ENCODE results near the gene FAM153A. TPM values are rescaled to one million over a fixed set of nuclear protein-coding genes. Genes with fewer than 3 reads are reported as not detected.
A peak's percentile ranks its signal among the peaks of the same experiment; 100 is the strongest.
"Not testable (repeated sequence)": the region's sequence is repeated elsewhere in the genome, so short reads cannot be mapped to it uniquely, and the experiment has no call there.

The FAM153A gene
- total RNA-seq, 2 experiments from 2014 or later = 1.5 to 4.7 TPM

- H3K4me3 ChIP-seq (ENCODE audit: low read depth, low read length, poor library complexity, severe bottlenecking); DNase-seq (ENCODE audit: low spot score); H3K79me2 ChIP-seq (ENCODE audit: insufficient read depth, low read depth, low read length); H3K36me3 ChIP-seq (ENCODE audit: insufficient read depth, low read length); H3K27ac ChIP-seq (ENCODE audit: low read depth, low read length, poor library complexity, severe bottlenecking); BruUV-seq (replicated peaks); intact Hi-C loops (cut with micrococcal nuclease; ENCODE audit: unreplicated experiment); H4K20me1 ChIP-seq (ENCODE audit: insufficient read depth, low read length); CTCF ChIA-PET (ENCODE audit: unreplicated experiment); H2AFZ ChIP-seq (ENCODE audit: low read length); H3K4me2 ChIP-seq (ENCODE audit: low read length); H3K4me1 ChIP-seq (ENCODE audit: insufficient read depth, low read length, poor library complexity, severe bottlenecking); H3K9me2 ChIP-seq (ENCODE audit: insufficient read depth, low read length); POLR2A ChIA-PET; H3K9me3 ChIP-seq (ENCODE audit: low read length): not testable (repeated sequence)
These were observed 18.8 kb downstream of the FAM153A start for GRCh38 chr5:177763737-177764508.

- H3K79me2 ChIP-seq (ENCODE audit: insufficient read depth, low read depth, low read length); intact Hi-C loops (cut with micrococcal nuclease; ENCODE audit: unreplicated experiment); POLR2A ChIA-PET; DNase-seq (ENCODE audit: low spot score); H3K9me2 ChIP-seq (ENCODE audit: insufficient read depth, low read length); H3K36me3 ChIP-seq (ENCODE audit: insufficient read depth, low read length); H2AFZ ChIP-seq (ENCODE audit: low read length); H3K4me3 ChIP-seq (ENCODE audit: low read depth, low read length, poor library complexity, severe bottlenecking); H3K4me2 ChIP-seq (ENCODE audit: low read length); BruUV-seq (replicated peaks); H3K4me1 ChIP-seq (ENCODE audit: insufficient read depth, low read length, poor library complexity, severe bottlenecking); H3K27ac ChIP-seq (ENCODE audit: low read depth, low read length, poor library complexity, severe bottlenecking); CTCF ChIA-PET (ENCODE audit: unreplicated experiment); H3K9me3 ChIP-seq (ENCODE audit: low read length); H4K20me1 ChIP-seq (ENCODE audit: insufficient read depth, low read length): not testable (repeated sequence)
These were observed 21.7 kb downstream of the FAM153A start for GRCh38 chr5:177760954-177761353.

GRCh38 chr5:177747354-177747753 lies 35.3 kb downstream of the FAM153A start:
- H3K4me2 ChIP-seq (ENCODE audit: low read length); H3K79me2 ChIP-seq (ENCODE audit: insufficient read depth, low read depth, low read length); H3K4me1 ChIP-seq (ENCODE audit: insufficient read depth, low read length, poor library complexity, severe bottlenecking); H3K9me2 ChIP-seq (ENCODE audit: insufficient read depth, low read length); H4K20me1 ChIP-seq (ENCODE audit: insufficient read depth, low read length); CTCF ChIA-PET (ENCODE audit: unreplicated experiment); DNase-seq (ENCODE audit: low spot score); intact Hi-C loops (cut with micrococcal nuclease; ENCODE audit: unreplicated experiment); H2AFZ ChIP-seq (ENCODE audit: low read length); H3K36me3 ChIP-seq (ENCODE audit: insufficient read depth, low read length); BruUV-seq (replicated peaks); H3K27ac ChIP-seq (ENCODE audit: low read depth, low read length, poor library complexity, severe bottlenecking); H3K9me3 ChIP-seq (ENCODE audit: low read length); H3K4me3 ChIP-seq (ENCODE audit: low read depth, low read length, poor library complexity, severe bottlenecking); POLR2A ChIA-PET: not testable (repeated sequence)

GRCh38 chr5:177724858-177725257 lies 57.8 kb downstream of the FAM153A start:
- H3K27ac ChIP-seq (ENCODE audit: low read depth, low read length, poor library complexity, severe bottlenecking); H3K9me2 ChIP-seq (ENCODE audit: insufficient read depth, low read length); H3K79me2 ChIP-seq (ENCODE audit: insufficient read depth, low read depth, low read length); H4K20me1 ChIP-seq (ENCODE audit: insufficient read depth, low read length); H2AFZ ChIP-seq (ENCODE audit: low read length); CTCF ChIA-PET (ENCODE audit: unreplicated experiment); H3K9me3 ChIP-seq (ENCODE audit: low read length); DNase-seq (ENCODE audit: low spot score); H3K36me3 ChIP-seq (ENCODE audit: insufficient read depth, low read length); POLR2A ChIA-PET; H3K4me2 ChIP-seq (ENCODE audit: low read length); intact Hi-C loops (cut with micrococcal nuclease; ENCODE audit: unreplicated experiment); BruUV-seq (replicated peaks); H3K4me3 ChIP-seq (ENCODE audit: low read depth, low read length, poor library complexity, severe bottlenecking): not testable (repeated sequence)
- H3K4me1 ChIP-seq (ENCODE audit: insufficient read depth, low read length, poor library complexity, severe bottlenecking) = peaks cover 11% of the 10 kb centered on the region

GRCh38 chr5:177723831-177724485 lies 58.7 kb downstream of the FAM153A start:
- CTCF ChIA-PET (ENCODE audit: unreplicated experiment); H3K36me3 ChIP-seq (ENCODE audit: insufficient read depth, low read length); intact Hi-C loops (cut with micrococcal nuclease; ENCODE audit: unreplicated experiment); H4K20me1 ChIP-seq (ENCODE audit: insufficient read depth, low read length); DNase-seq (ENCODE audit: low spot score); H2AFZ ChIP-seq (ENCODE audit: low read length); H3K4me3 ChIP-seq (ENCODE audit: low read depth, low read length, poor library complexity, severe bottlenecking); POLR2A ChIA-PET; BruUV-seq (replicated peaks); H3K9me2 ChIP-seq (ENCODE audit: insufficient read depth, low read length); H3K9me3 ChIP-seq (ENCODE audit: low read length); H3K4me2 ChIP-seq (ENCODE audit: low read length); H3K79me2 ChIP-seq (ENCODE audit: insufficient read depth, low read depth, low read length): not testable (repeated sequence)
- H3K27ac ChIP-seq (ENCODE audit: low read depth, low read length, poor library complexity, severe bottlenecking) = peak overlapping the region; percentile 35
- peaks cover 11% of the 10 kb centered on the region for H3K4me1 ChIP-seq (ENCODE audit: insufficient read depth, low read length, poor library complexity, severe bottlenecking)

- BruUV-seq (replicated peaks); CTCF ChIA-PET (ENCODE audit: unreplicated experiment): not testable (repeated sequence)
These were observed 59.9 kb downstream of the FAM153A start for GRCh38 chr5:177722829-177723228.

More at GRCh38 chr5:177722829-177723228, 59.9 kb downstream of the FAM153A start:
- peak; percentile 24 for DNase-seq (ENCODE audit: low spot score)
- intact Hi-C loops (cut with micrococcal nuclease; ENCODE audit: unreplicated experiment); H3K36me3 ChIP-seq (ENCODE audit: insufficient read depth, low read length); H3K79me2 ChIP-seq (ENCODE audit: insufficient read depth, low read depth, low read length); H4K20me1 ChIP-seq (ENCODE audit: insufficient read depth, low read length); H3K4me3 ChIP-seq (ENCODE audit: low read depth, low read length, poor library complexity, severe bottlenecking); H3K9me2 ChIP-seq (ENCODE audit: insufficient read depth, low read length); POLR2A ChIA-PET; H3K9me3 ChIP-seq (ENCODE audit: low read length); H3K27ac ChIP-seq (ENCODE audit: low read depth, low read length, poor library complexity, severe bottlenecking); H3K4me2 ChIP-seq (ENCODE audit: low read length): not testable (repeated sequence)
- peak overlapping the region; percentile 50; the same call in 1 of the 2 replicates for H2AFZ ChIP-seq (ENCODE audit: low read length)
- peaks cover 11% of the 10 kb centered on the region for H3K4me1 ChIP-seq (ENCODE audit: insufficient read depth, low read length, poor library complexity, severe bottlenecking)
